SK-N-SH (cell line): ENCODE measurements around the gene WWP2. TPM values are rescaled to one million over a fixed set of nuclear protein-coding genes. Genes with fewer than 3 reads are reported as not detected.

Source experiments
- CTCF ChIA-PET: fragments of 300-600, 350-600 bp; formaldehyde crosslinking; extraction: SDS; loops from one replicate; lab custom pipeline; 2021; lab: Yijun Ruan, JAX
- POLR2A ChIA-PET: fragments of 350-600 bp; sonication (Branson Sonifier 250); formaldehyde crosslinking; extraction: SDS; loops from one replicate; lab custom pipeline; 2020; ENCODE audit warnings: antibody characterized with exemption, inconsistent platforms; lab: Yijun Ruan, JAX
- DNase-seq: peaks from one replicate; pipeline ENCODE4 v3.0.0; 2012
- H2AFZ ChIP-seq: fragments of 200-600 bp; sonication (generic); 2 replicates; pipeline ENCODE4 v1.8.1; 2016; ENCODE audit warnings: antibody characterized with exemption, mild to moderate bottlenecking, low read depth
- H3F3A ChIP-seq: fragments of 200-600 bp; sonication (generic); replicated peaks from 2 replicates; pipeline ENCODE3; 2016; ENCODE audit warnings: antibody characterized with exemption, mild to moderate bottlenecking; ENCODE audit not compliant: insufficient read depth
- H3K27ac ChIP-seq, 2 experiments: fragments of 200-500 bp in 1 of 2; fragments of 200-600 bp in 1 of 2; sonication (Bioruptor generic) in 1 of 2; sonication (generic), shearing (Covaris generic) in 1 of 2; 2 replicates each; pipeline versions ENCODE4 v1.5.1 to v1.6.1; 2014 to 2016; ENCODE audit warnings: low read depth in 2 of 2, inconsistent platforms in 1 of 2, low read length in 1 of 2, mild to moderate bottlenecking in 1 of 2, mixed read lengths in 1 of 2
- H3K27me3 ChIP-seq: fragments of 200-600 bp; sonication (generic), shearing (Covaris generic); 2 replicates; pipeline ENCODE4 v1.6.1; 2016; ENCODE audit warnings: mixed run types; ENCODE audit not compliant: insufficient read depth
- H3K36me3 ChIP-seq, 2 experiments: fragments of 200-500 bp in 1 of 2; fragments of 200-600 bp in 1 of 2; sonication (Bioruptor generic) in 1 of 2; sonication (generic) in 1 of 2; replicated peaks in 1 of 2; 2 replicates each; pipeline versions ENCODE3 to v1.5.1; 2014 to 2016; ENCODE audit warnings: low read length in 1 of 2, mild to moderate bottlenecking in 1 of 2; ENCODE audit not compliant: insufficient read depth in 2 of 2, control insufficient read depth in 1 of 2
- H3K4me1 ChIP-seq, 2 experiments: fragments of 200-500 bp in 1 of 2; fragments of 200-600 bp in 1 of 2; sonication (Bioruptor generic) in 1 of 2; sonication (generic), shearing (Covaris generic) in 1 of 2; 2 replicates each; pipeline versions ENCODE4 v1.5.1 to v1.6.1; 2014 to 2016; ENCODE audit warnings: low read depth in 1 of 2, low read length in 1 of 2, mixed run types in 1 of 2; ENCODE audit not compliant: insufficient read depth in 2 of 2, control insufficient read depth in 1 of 2
- H3K4me2 ChIP-seq: fragments of 200-600 bp; sonication (generic), shearing (Covaris generic); 2 replicates; pipeline ENCODE4 v1.6.1; 2017; ENCODE audit warnings: mixed run types
- H3K4me3 ChIP-seq, 2 experiments: fragments of 200-500 bp in 1 of 2; fragments of 200-600 bp in 1 of 2; sonication (Bioruptor generic) in 1 of 2; sonication (generic), shearing (Covaris generic) in 1 of 2; 2 replicates each; pipeline versions ENCODE4 v1.5.1 to v1.8.1; 2014 to 2016; ENCODE audit warnings: low read depth in 2 of 2, inconsistent platforms in 1 of 2, low read length in 1 of 2, mild to moderate bottlenecking in 1 of 2, mixed read lengths in 1 of 2, moderate library complexity in 1 of 2
- H3K79me2 ChIP-seq: fragments of 200-600 bp; sonication (generic); 2 replicates; pipeline ENCODE4 v1.8.1; 2017; ENCODE audit warnings: mild to moderate bottlenecking; ENCODE audit not compliant: insufficient read depth
- H3K9ac ChIP-seq: fragments of 200-600 bp; sonication (generic); 2 replicates; pipeline ENCODE4 v1.6.1; 2017; ENCODE audit warnings: mixed run types
- H3K9me2 ChIP-seq: fragments of 200-600 bp; sonication (generic); 2 replicates; pipeline ENCODE4 v1.6.1; 2017; ENCODE audit warnings: mixed run types
- H3K9me3 ChIP-seq: fragments of 200-600 bp; sonication (generic); 2 replicates; pipeline ENCODE4 v1.6.1; 2017; ENCODE audit warnings: mixed run types, mild to moderate bottlenecking, moderate library complexity
- H4K20me1 ChIP-seq: fragments of 200-600 bp; sonication (generic); 2 replicates; pipeline ENCODE4 v1.6.1; 2017; ENCODE audit warnings: mild to moderate bottlenecking, mixed run types; ENCODE audit not compliant: insufficient read depth
- CHD2 ChIP-seq: fragments of 150-350 bp; IDR thresholded peaks from 2 replicates; pipeline ENCODE4 v1.6.1; 2018; ENCODE audit warnings: low read length; ENCODE audit not compliant: partially characterized antibody
- EP300 ChIP-seq, 2 experiments: IDR thresholded peaks; 2 replicates each; pipeline versions ENCODE4 v1.4.0 to v1.6.1; 2012; ENCODE audit warnings: borderline replicate concordance in 1 of 2, low read depth in 1 of 2, low read length in 1 of 2
- FOSL2 ChIP-seq: IDR thresholded peaks from 2 replicates; pipeline ENCODE4 v1.4.0; 2012; ENCODE audit warnings: low read depth, mild to moderate bottlenecking, moderate library complexity, borderline replicate concordance
- GABPA ChIP-seq: IDR thresholded peaks from 2 replicates; pipeline ENCODE4 v1.4.0; 2012; ENCODE audit warnings: low read depth, mild to moderate bottlenecking
- GATA2 ChIP-seq: sonication (generic); formaldehyde crosslinking; IDR thresholded peaks from 2 replicates; pipeline ENCODE4 v1.5.0; 2020; ENCODE audit warnings: mild to moderate bottlenecking, missing genetic modification reagents
- JUND ChIP-seq: IDR thresholded peaks from 2 replicates; pipeline ENCODE4 v1.4.0; 2012
- MXI1 ChIP-seq: IDR thresholded peaks from 2 replicates; pipeline ENCODE4 v1.6.1; 2012; ENCODE audit warnings: mild to moderate bottlenecking, low read depth, low read length, improper control_type of control experiment
- NFIC ChIP-seq: IDR thresholded peaks from 2 replicates; pipeline ENCODE4 v1.4.0; 2012; ENCODE audit warnings: borderline replicate concordance
- POLR2AphosphoS5 ChIP-seq: IDR thresholded peaks from 2 replicates; pipeline ENCODE4 v1.6.1; 2012; ENCODE audit warnings: low read depth, low read length
- RCOR1 ChIP-seq: fragments of 150-350 bp; IDR thresholded peaks from 2 replicates; pipeline ENCODE4 v1.6.1; 2017; ENCODE audit warnings: antibody characterized with exemption, low read length
- RFX5 ChIP-seq: IDR thresholded peaks from 2 replicates; pipeline ENCODE4 v1.6.1; 2012; ENCODE audit warnings: mild to moderate bottlenecking, improper control_type of control experiment, low read length
- RXRA ChIP-seq: IDR thresholded peaks from 2 replicates; pipeline ENCODE4 v1.4.0; 2012; ENCODE audit warnings: low read depth, mild to moderate bottlenecking, borderline replicate concordance
- SIN3A ChIP-seq: IDR thresholded peaks from 2 replicates; pipeline ENCODE4 v1.6.1; 2012; ENCODE audit warnings: low read depth, mild to moderate bottlenecking, low read length, moderate library complexity, borderline replicate concordance
- TAF1 ChIP-seq: IDR thresholded peaks from 2 replicates; pipeline ENCODE4 v1.6.1; 2012; ENCODE audit warnings: low read depth, mild to moderate bottlenecking, low read length, moderate library complexity, borderline replicate concordance
- TCF12 ChIP-seq: IDR thresholded peaks from 2 replicates; pipeline ENCODE4 v1.4.0; 2012
- TEAD4 ChIP-seq: IDR thresholded peaks from 2 replicates; pipeline ENCODE4 v1.4.0; 2012; ENCODE audit warnings: mild to moderate bottlenecking, borderline replicate concordance; ENCODE audit not compliant: insufficient read depth
- YY1 ChIP-seq: IDR thresholded peaks from 2 replicates; pipeline ENCODE4 v1.4.0; 2012; ENCODE audit warnings: low read depth, mild to moderate bottlenecking
- WGBS: methylation state at CpG from one replicate; pipeline ENCODE4 v1.1.6; 2017; ENCODE audit warnings: low lambda C conversion rate; 5-methylcytosine and 5-hydroxymethylcytosine counted together
- polyA plus RNA-seq, 3 experiments: library from polyadenylated mRNA; depleted of rRNA; stranded (reverse); fragments of >200 nt; gene quantifications; 2 replicates each; pipeline ENCODE4 v1.2.3, GENCODE V29; 2012
- TF ChIP-seq, protein P1 (sequence below): IDR thresholded peaks from 2 replicates; pipeline ENCODE4 v1.6.1; 2012; ENCODE audit warnings: mild to moderate bottlenecking, low read depth, low read length, moderate library complexity
- TF ChIP-seq, protein P2 (sequence below): IDR thresholded peaks from 2 replicates; pipeline ENCODE4 v1.4.0; 2012; ENCODE audit warnings: low read depth, borderline replicate concordance
- TF ChIP-seq, protein P3 (sequence below): IDR thresholded peaks from 2 replicates; pipeline ENCODE4 v1.4.0; 2012; ENCODE audit warnings: low read depth
- TF ChIP-seq, protein P4 (sequence below): fragments of 200-600 bp; sonication (generic); IDR thresholded peaks from 2 replicates; pipeline ENCODE4 v1.6.1; 2017; ENCODE audit warnings: antibody characterized with exemption, mild to moderate bottlenecking, moderate library complexity

Gene WWP2
- polyA plus RNA-seq, 1 of the 3 experiments (the other 2 are of a cell fraction): 13.3 TPM

DNA sequence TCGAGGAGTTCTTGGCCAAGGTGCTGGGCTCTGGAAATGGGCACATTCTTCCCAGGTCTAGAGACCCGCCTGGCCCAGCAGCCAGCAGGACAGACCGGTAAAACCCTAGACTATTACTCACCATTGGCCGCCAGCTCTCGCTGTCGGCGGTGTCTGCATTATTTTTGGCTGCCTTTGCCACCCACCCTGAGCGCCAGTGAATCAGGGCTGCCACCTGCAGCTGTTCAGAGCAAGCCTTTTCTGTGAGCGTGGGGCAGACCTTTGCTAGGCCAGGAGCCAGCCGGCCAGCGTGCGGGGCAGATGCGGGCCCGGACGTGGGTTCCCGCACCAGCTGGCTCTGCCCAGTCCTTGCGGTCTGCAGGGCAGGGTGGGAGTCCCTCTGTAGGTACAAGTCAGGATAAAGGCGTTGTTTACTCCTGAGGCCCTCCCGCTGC is 173.2 kb downstream of the WWP2 start (continued):
- TF ChIP-seq, protein P1, sequence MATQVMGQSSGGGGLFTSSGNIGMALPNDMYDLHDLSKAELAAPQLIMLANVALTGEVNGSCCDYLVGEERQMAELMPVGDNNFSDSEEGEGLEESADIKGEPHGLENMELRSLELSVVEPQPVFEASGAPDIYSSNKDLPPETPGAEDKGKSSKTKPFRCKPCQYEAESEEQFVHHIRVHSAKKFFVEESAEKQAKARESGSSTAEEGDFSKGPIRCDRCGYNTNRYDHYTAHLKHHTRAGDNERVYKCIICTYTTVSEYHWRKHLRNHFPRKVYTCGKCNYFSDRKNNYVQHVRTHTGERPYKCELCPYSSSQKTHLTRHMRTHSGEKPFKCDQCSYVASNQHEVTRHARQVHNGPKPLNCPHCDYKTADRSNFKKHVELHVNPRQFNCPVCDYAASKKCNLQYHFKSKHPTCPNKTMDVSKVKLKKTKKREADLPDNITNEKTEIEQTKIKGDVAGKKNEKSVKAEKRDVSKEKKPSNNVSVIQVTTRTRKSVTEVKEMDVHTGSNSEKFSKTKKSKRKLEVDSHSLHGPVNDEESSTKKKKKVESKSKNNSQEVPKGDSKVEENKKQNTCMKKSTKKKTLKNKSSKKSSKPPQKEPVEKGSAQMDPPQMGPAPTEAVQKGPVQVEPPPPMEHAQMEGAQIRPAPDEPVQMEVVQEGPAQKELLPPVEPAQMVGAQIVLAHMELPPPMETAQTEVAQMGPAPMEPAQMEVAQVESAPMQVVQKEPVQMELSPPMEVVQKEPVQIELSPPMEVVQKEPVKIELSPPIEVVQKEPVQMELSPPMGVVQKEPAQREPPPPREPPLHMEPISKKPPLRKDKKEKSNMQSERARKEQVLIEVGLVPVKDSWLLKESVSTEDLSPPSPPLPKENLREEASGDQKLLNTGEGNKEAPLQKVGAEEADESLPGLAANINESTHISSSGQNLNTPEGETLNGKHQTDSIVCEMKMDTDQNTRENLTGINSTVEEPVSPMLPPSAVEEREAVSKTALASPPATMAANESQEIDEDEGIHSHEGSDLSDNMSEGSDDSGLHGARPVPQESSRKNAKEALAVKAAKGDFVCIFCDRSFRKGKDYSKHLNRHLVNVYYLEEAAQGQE: no peak
- TF ChIP-seq RCOR1: no peak
- TF ChIP-seq, protein P2, sequence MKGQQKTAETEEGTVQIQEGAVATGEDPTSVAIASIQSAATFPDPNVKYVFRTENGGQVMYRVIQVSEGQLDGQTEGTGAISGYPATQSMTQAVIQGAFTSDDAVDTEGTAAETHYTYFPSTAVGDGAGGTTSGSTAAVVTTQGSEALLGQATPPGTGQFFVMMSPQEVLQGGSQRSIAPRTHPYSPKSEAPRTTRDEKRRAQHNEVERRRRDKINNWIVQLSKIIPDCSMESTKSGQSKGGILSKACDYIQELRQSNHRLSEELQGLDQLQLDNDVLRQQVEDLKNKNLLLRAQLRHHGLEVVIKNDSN: no peak
- TF ChIP-seq, all 33 proteins: peak for 0

DNA sequence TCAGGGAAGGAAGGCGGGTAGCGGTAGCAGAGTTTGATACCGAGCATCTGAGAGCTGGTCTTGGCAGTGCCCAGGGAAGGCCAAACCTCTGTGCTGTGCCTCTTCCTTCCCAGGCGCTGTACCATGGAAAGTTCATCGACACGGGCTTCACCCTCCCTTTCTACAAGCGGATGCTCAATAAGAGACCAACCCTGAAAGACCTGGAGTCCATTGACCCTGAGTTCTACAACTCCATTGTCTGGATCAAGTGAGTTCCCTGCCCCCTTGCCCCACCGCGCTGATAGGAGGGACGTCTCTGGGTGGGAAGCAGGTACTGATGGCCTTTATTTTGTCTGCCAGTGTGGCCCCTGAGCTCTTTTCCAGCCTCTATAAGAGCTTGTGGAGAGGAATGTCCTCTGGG is 173.6 kb downstream of the WWP2 start:
- H3K9ac ChIP-seq: no peak overlapping the region
- no peak overlapping the region for H3K27ac ChIP-seq
- H3K9me2 ChIP-seq: no peaks in the 10 kb centered on the region
- no peak for DNase-seq
- ChIA-PET POLR2A (no interaction called here), CTCF (interaction anchor here (1.9 to 9.3 kb wide), 2 partner anchors 139 to 181 kb away, joined by 7 to 65 read pairs; partner anchors contain the start of gene NOB1)
- H2AFZ ChIP-seq: no peak overlapping the region
- H3K9me3 ChIP-seq: no peaks in the 10 kb centered on the region
- no peaks in the 10 kb centered on the region; a peak in 1 of 4 replicates for H3K4me1 ChIP-seq
- H3K36me3 ChIP-seq: peaks cover 3 to 50% of the 10 kb centered on the region in 2 experiments
- no peak overlapping the region for H3K4me2 ChIP-seq
- no peaks in the 10 kb centered on the region for H3K79me2 ChIP-seq
- no peaks in the 10 kb centered on the region for H3F3A ChIP-seq
- no peaks in the 10 kb centered on the region for H3K27me3 ChIP-seq
- no peak overlapping the region for H3K4me3 ChIP-seq
- TF ChIP-seq POLR2AphosphoS5 (no peak), JUND (no peak)
- TF ChIP-seq, protein P3, sequence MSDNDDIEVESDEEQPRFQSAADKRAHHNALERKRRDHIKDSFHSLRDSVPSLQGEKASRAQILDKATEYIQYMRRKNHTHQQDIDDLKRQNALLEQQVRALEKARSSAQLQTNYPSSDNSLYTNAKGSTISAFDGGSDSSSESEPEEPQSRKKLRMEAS: no peak
- TF ChIP-seq, protein P4, sequence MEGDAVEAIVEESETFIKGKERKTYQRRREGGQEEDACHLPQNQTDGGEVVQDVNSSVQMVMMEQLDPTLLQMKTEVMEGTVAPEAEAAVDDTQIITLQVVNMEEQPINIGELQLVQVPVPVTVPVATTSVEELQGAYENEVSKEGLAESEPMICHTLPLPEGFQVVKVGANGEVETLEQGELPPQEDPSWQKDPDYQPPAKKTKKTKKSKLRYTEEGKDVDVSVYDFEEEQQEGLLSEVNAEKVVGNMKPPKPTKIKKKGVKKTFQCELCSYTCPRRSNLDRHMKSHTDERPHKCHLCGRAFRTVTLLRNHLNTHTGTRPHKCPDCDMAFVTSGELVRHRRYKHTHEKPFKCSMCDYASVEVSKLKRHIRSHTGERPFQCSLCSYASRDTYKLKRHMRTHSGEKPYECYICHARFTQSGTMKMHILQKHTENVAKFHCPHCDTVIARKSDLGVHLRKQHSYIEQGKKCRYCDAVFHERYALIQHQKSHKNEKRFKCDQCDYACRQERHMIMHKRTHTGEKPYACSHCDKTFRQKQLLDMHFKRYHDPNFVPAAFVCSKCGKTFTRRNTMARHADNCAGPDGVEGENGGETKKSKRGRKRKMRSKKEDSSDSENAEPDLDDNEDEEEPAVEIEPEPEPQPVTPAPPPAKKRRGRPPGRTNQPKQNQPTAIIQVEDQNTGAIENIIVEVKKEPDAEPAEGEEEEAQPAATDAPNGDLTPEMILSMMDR: no peak
- 100% methylated on average over 6 of the region's 10 CpGs for WGBS
- no peaks in the 10 kb centered on the region for H4K20me1 ChIP-seq

DNA sequence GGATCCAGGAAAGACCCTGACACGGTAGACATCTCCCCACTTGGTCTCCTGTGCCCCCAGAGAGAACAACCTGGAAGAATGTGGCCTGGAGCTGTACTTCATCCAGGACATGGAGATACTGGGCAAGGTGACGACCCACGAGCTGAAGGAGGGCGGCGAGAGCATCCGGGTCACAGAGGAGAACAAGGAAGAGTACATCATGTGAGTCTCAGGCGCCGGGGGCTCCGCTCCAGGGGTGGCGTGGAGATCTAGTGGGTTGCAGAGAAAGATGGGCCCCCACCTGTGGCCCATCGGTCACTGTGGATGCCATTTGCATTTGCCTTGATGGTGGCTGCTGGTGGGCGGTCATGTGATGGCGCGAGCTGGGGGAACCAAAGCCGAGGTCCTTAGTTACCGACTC is 174.1 kb downstream of the WWP2 start:
- DNase-seq: no peak
- no peak overlapping the region for H3K4me3 ChIP-seq
- POLR2A ChIA-PET: no interaction called here
- no peaks in the 10 kb centered on the region for H3K9me2 ChIP-seq
- H3K36me3 ChIP-seq: peaks cover 3 to 48% of the 10 kb centered on the region in 2 experiments
- H3K27me3 ChIP-seq: no peaks in the 10 kb centered on the region
- no peak overlapping the region for H3K9ac ChIP-seq
- no peaks in the 10 kb centered on the region for H3F3A ChIP-seq
- no peaks in the 10 kb centered on the region for H3K9me3 ChIP-seq
- CTCF ChIA-PET: interaction anchor here (1.0 to 9.3 kb wide), 6 partner anchors 101 to 219 kb away, joined by 3 to 65 read pairs (median 5); partner anchors contain the start of gene NOB1
- H3K79me2 ChIP-seq: no peaks in the 10 kb centered on the region
- no peak overlapping the region for H3K27ac ChIP-seq
- H4K20me1 ChIP-seq: no peaks in the 10 kb centered on the region
- no peak overlapping the region for H3K4me2 ChIP-seq
- 94% methylated on average over 11 of the region's 16 CpGs for WGBS
- H3K4me1 ChIP-seq: no peaks in the 10 kb centered on the region; a peak in 1 of 4 replicates
- H2AFZ ChIP-seq: no peak overlapping the region
- no peak for TF ChIP-seq YY1
- TF ChIP-seq NFIC: no peak
- TF ChIP-seq CHD2: no peak
- TF ChIP-seq GATA2 (CRISPR knock-in tag): no peak
- TF ChIP-seq TCF12: no peak
- TF ChIP-seq POLR2AphosphoS5: no peak
- no peak for TF ChIP-seq TEAD4
- TF ChIP-seq RFX5: no peak
- no peak for TF ChIP-seq SIN3A
- TF ChIP-seq JUND: no peak
- no peak for TF ChIP-seq RCOR1
- no peak for TF ChIP-seq RXRA
- TF ChIP-seq MXI1: no peak
- TF ChIP-seq EP300 (IDR thresholded peaks at IDR 0.05; ENCODE audit: borderline replicate concordance in 1 of 2, low read depth in 1 of 2, low read length in 1 of 2): no peak
- no peak for TF ChIP-seq FOSL2
- TF ChIP-seq GABPA: no peak
- TF ChIP-seq TAF1: no peak
